Mesodermal cell (in vitro differentiated cells): ENCODE data around the gene PTPN21.

ENCODE experiments used
- H3K27ac ChIP-seq: 2 replicates; pipeline ENCODE4 v1.7.0; 2013; ENCODE audit warnings: mild to moderate bottlenecking, low read depth, low read length, moderate library complexity; ENCODE audit not compliant: severe bottlenecking
- H3K36me3 ChIP-seq: 2 replicates; pipeline ENCODE4 v1.7.1; 2013; ENCODE audit warnings: mild to moderate bottlenecking, low read length, moderate library complexity; ENCODE audit not compliant: control insufficient read depth, insufficient read depth
- H3K4me1 ChIP-seq: one replicate; pipeline ENCODE4 v1.7.1; 2013; ENCODE audit warnings: mild to moderate bottlenecking, low read length; ENCODE audit not compliant: insufficient read depth, control insufficient read depth, poor library complexity, severe bottlenecking
- H3K4me3 ChIP-seq: 2 replicates; pipeline ENCODE4 v1.7.0; 2013; ENCODE audit warnings: low read length, control low read depth, mild to moderate bottlenecking; ENCODE audit not compliant: insufficient read depth, poor library complexity, severe bottlenecking; ENCODE audit errors: extremely low read depth
- H3K9me3 ChIP-seq: 2 replicates; pipeline ENCODE4 v1.7.1; 2013; ENCODE audit warnings: mild to moderate bottlenecking, low read length, moderate library complexity; ENCODE audit not compliant: control insufficient read depth
- WGBS, 2 experiments: methylation state at CpG; one replicate each; pipeline ENCODE4 v1.1.5; 2013; ENCODE audit warnings: missing lambda C conversion rate in 2 of 2; ENCODE audit not compliant: insufficient coverage in 2 of 2; 5-methylcytosine and 5-hydroxymethylcytosine counted together

The PTPN21 gene

GRCh38 chr14:88584451-88584850, 29.6 kb upstream of the PTPN21 start:
- Histone ChIP-seq H3K4me3 (no peak overlapping the region), H3K9me3 (no peaks in the 10 kb centered on the region), H3K4me1 (no peaks in the 10 kb centered on the region), H3K36me3 (peaks cover 90% of the 10 kb centered on the region), H3K27ac (no peak overlapping the region)
- WGBS, 2 experiments: 93% methylated on average over 2 of the region's 3 CpGs; no CpG with 5 or more reads in 1 of the 2 experiments

DNA sequence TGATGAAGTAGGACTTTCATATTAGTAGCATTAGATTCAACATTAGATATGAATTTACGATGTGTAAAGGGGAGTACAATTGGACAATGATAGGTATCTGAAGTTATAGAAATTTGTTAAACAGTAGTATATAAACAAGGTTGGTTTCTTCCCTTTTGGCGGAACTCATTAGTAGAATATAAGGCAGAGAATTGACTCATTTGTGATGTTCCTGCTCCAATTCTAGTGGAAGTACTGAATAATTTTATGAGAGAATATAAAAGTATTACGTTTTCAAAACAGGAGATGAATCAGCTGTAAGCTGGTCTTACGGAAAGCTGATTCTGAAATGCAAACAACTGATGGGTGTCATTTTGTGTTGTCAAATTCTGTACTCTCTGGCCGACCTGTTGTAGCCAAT, 21.4 kb upstream of the PTPN21 start:
- no peak overlapping the region for H3K27ac ChIP-seq
- no peaks in the 10 kb centered on the region for H3K9me3 ChIP-seq
- H3K4me3 ChIP-seq: no peak overlapping the region
- 98 to 100% methylated on average over 4 of the region's 5 CpGs for WGBS, 2 experiments
- H3K36me3 ChIP-seq: peaks cover 95% of the 10 kb centered on the region
- no peaks in the 10 kb centered on the region for H3K4me1 ChIP-seq

DNA sequence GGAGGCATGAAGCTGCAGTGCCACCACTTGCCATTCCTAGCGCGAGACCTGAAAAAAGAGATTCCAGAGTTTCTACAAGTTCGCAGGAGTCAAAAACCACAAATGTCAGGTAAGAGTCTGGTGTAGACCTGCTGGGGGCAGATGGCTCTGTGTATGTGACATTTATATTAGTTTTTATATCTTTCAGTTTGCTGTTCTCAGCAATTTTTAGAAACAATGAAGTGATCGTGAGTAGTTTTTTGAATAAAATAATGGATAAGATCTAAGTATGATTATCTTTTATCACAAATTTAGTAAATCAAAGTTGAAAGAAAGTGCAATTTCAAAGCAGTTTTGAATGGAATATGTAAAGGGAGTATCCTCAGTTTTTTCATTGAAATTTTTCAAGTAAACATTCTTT, 17.3 kb upstream of the PTPN21 start:
- no peak overlapping the region for H3K27ac ChIP-seq
- H3K4me3 ChIP-seq: no peak overlapping the region
- no peaks in the 10 kb centered on the region for H3K9me3 ChIP-seq
- 100% methylated on average over 3 of the region's 4 CpGs; no CpG with 5 or more reads in 1 of the 2 experiments for WGBS, 2 experiments
- peaks cover 90% of the 10 kb centered on the region for H3K36me3 ChIP-seq
- no peaks in the 10 kb centered on the region for H3K4me1 ChIP-seq

GRCh38 chr14:88568196-88568595, 13.4 kb upstream of the PTPN21 start:
- WGBS, 2 experiments: 89 to 100% methylated on average over 1 to 2 of the region's 3 CpGs
- Histone ChIP-seq H3K4me3 (no peak overlapping the region), H3K36me3 (peaks cover 63% of the 10 kb centered on the region)

DNA sequence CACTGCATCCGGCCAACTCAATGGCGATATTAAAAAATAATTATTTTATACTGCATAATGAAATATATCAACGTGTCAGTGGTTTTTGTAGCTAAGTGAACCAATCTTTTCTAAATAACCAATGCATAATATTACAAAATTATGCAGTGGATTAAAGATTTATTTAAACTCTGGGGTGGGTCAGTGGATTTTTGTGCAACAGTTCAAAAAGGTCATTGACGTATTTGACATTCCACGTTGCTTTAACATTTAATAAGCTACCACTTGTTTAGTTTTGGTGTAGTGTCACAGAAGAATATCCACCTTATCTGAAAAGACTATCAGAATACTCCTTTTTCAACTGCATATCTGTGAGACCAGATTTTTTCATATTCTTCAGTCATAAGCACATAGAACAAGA, 10.6 kb upstream of the PTPN21 start:
- no peaks in the 10 kb centered on the region for H3K4me1 ChIP-seq
- no peak overlapping the region for H3K27ac ChIP-seq
- peaks cover 40% of the 10 kb centered on the region for H3K36me3 ChIP-seq
- no CpG with 5 or more reads among the region's 5 CpGs for WGBS, 2 experiments
- H3K9me3 ChIP-seq: no peaks in the 10 kb centered on the region
- H3K4me3 ChIP-seq: no peak overlapping the region

More at GRCh38 chr14:88568196-88568595, 13.4 kb upstream of the PTPN21 start:
- no peak overlapping the region for H3K27ac ChIP-seq
- no peaks in the 10 kb centered on the region for H3K9me3 ChIP-seq
- no peaks in the 10 kb centered on the region for H3K4me1 ChIP-seq

DNA sequence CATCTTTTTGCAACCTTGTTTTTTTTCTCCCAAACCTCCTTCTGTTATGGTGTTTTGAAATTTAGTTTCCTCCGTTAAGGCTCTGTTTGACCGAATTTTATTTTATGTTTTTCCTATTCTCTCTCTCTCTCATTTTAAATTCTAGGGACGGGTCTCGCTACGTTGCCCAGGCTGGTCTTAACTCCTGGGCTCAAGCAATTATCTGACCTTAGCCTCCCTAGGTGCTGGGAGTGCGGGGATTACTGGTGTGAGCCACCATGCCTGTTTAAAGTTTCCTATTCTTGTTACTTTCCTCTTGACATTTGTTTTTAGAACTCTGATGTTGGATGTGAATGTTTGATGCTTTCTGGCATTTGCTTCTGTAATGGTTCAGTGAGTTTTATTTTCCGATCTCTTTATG, 9.0 kb upstream of the PTPN21 start:
- Histone ChIP-seq H3K4me1 (no peaks in the 10 kb centered on the region), H3K4me3 (peak overlapping the region; percentile 81), H3K36me3 (peaks cover 27% of the 10 kb centered on the region), H3K9me3 (no peaks in the 10 kb centered on the region), H3K27ac (no peak overlapping the region)
- 44 to 47% methylated on average over 3 to 4 of the region's 7 CpGs for whole genome bisulfite sequencing, 2 experiments

GRCh38 chr14:88562831-88563686, 8.3 kb upstream of the PTPN21 start, which contains the start of gene ZC3H14:
TSS of gene ZC3H14 (plus strand) at chr14:88563037. CDS start at chr14:88563134, 97 bp downstream.
- no peaks in the 10 kb centered on the region for H3K9me3 ChIP-seq
- peak within 1 kb of the TSS; percentile 92 for H3K27ac ChIP-seq
- H3K36me3 ChIP-seq: peaks cover 20% of the 10 kb centered on the region
- H3K4me1 ChIP-seq: no peaks in the 10 kb centered on the region
- H3K4me3 ChIP-seq: peak within 1 kb of the TSS; percentile 81
- 0 to 1% methylated on average over 59 to 73 of the region's 99 CpGs for WGBS, 2 experiments

- WGBS, 2 experiments: 0 to 100% methylated on average over 1 of the region's 5 CpGs
- H3K27ac ChIP-seq: no peak overlapping the region
- H3K4me1 ChIP-seq: no peaks in the 10 kb centered on the region
- H3K4me3 ChIP-seq: peak overlapping the region; percentile 81
- no peaks in the 10 kb centered on the region for H3K9me3 ChIP-seq
- H3K36me3 ChIP-seq: peaks cover 14% of the 10 kb centered on the region
Measured at GRCh38 chr14:88562532-88562830, 7.7 kb upstream of the PTPN21 start.

- H3K4me3 ChIP-seq: no peak overlapping the region
- 60% methylated on average over 1 of the region's 1 CpG; no CpG with 5 or more reads in 1 of the 2 experiments for WGBS, 2 experiments
- no peak overlapping the region for H3K27ac ChIP-seq
- no peaks in the 10 kb centered on the region for H3K36me3 ChIP-seq
- no peaks in the 10 kb centered on the region for H3K9me3 ChIP-seq
- H3K4me1 ChIP-seq: peaks cover 15% of the 10 kb centered on the region
Measured at GRCh38 chr14:88559852-88560251, 5.0 kb upstream of the PTPN21 start.

- no peak overlapping the region for H3K27ac ChIP-seq
- H3K9me3 ChIP-seq: no peaks in the 10 kb centered on the region
- H3K36me3 ChIP-seq: peaks cover 5% of the 10 kb centered on the region
- peaks cover 15% of the 10 kb centered on the region for H3K4me1 ChIP-seq
- H3K4me3 ChIP-seq: no peak overlapping the region
- 72 to 83% methylated on average over 2 of the region's 3 CpGs for whole genome bisulfite sequencing, 2 experiments
Measured at GRCh38 chr14:88556581-88556980, 1.8 kb upstream of the PTPN21 start.

DNA sequence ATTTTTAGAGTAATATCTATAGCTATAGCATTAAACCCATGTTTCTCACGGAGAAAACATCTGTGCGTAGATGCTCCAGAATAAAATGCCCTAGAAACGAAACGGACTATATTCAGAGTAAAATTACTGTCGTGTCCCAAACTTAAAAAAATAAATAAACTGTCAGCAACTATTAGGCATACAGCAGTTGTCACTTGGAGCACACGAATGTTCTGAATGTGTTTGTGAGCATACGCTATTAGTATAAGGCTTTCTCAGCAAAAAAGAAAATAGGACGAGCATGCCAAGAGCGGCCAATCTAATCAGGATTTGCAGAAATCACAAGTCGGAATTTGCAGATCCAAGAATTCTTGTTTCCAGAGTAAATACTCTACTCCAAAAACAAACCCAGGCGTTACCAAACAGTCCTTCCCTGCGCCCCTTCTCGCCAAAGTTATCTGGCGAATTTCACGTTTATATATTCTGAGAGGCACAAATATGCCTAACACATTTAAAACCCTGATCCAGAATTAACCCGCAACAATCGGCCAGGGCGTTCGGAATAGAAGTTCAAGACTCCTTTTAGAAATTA, 836 bp downstream of the PTPN21 start:
- peak overlapping the region; percentile 80 for H3K4me3 ChIP-seq
- WGBS, 2 experiments: 1 to 3% methylated on average over 12 to 13 of the region's 19 CpGs
- peak overlapping the region; percentile 93 for H3K27ac ChIP-seq
- H3K9me3 ChIP-seq: no peaks in the 10 kb centered on the region
- peaks cover 26% of the 10 kb centered on the region for H3K36me3 ChIP-seq
- peaks cover 15% of the 10 kb centered on the region for H3K4me1 ChIP-seq
